SK-N-SH treated with all-trans-retinoic acid at 6 μM for 48 hours (cell line): ENCODE results near the gene TMEM244.

Experiments used
- ARNTL ChIP-seq: fragments of 450-650 bp; formaldehyde crosslinking; IDR thresholded peaks from 2 replicates; pipeline ENCODE4 v1.5.0; 2020; ENCODE audit warnings: low read depth, mild to moderate bottlenecking, moderate library complexity, borderline replicate concordance
- CREB5 ChIP-seq: fragments of 250-450 bp; sonication (Bioruptor Pico); IDR thresholded peaks from 2 replicates; pipeline ENCODE4 v1.5.1; 2020; ENCODE audit warnings: low read depth, mild to moderate bottlenecking, moderate library complexity
- CSDC2 ChIP-seq: fragments of 250-450 bp; sonication (Bioruptor Pico); IDR thresholded peaks from 2 replicates; pipeline ENCODE4 v1.5.0; 2020; ENCODE audit warnings: mild to moderate bottlenecking, moderate library complexity
- CSRNP3 ChIP-seq: fragments of 250-450 bp; sonication (Bioruptor Pico); IDR thresholded peaks from 2 replicates; pipeline ENCODE4 v1.5.1; 2021; ENCODE audit warnings: mild to moderate bottlenecking, moderate library complexity
- ISL1 ChIP-seq: fragments of 250-450 bp; sonication (Bioruptor Pico); IDR thresholded peaks from 2 replicates; pipeline ENCODE4 v2.1.2; 2022; ENCODE audit warnings: mild to moderate bottlenecking, moderate library complexity
- PATZ1 ChIP-seq: fragments of 250-450 bp; sonication (Bioruptor Pico); IDR thresholded peaks from 2 replicates; pipeline ENCODE4 v1.8.0; 2020; ENCODE audit warnings: mild to moderate bottlenecking, moderate library complexity, borderline replicate concordance
- RARB ChIP-seq: fragments of 250-450 bp; sonication (Bioruptor Pico); IDR thresholded peaks from 2 replicates; pipeline ENCODE4 v1.8.0; 2021; ENCODE audit warnings: mild to moderate bottlenecking, moderate library complexity
- SNAI2 ChIP-seq: fragments of 250-450 bp; sonication (Bioruptor Pico); IDR thresholded peaks from 2 replicates; pipeline ENCODE4 v1.5.0; 2020; ENCODE audit warnings: mild to moderate bottlenecking, moderate library complexity
- TCF4 ChIP-seq: fragments of 250-450 bp; sonication (Bioruptor Pico); IDR thresholded peaks from 2 replicates; pipeline ENCODE4 v1.8.0; 2021; ENCODE audit warnings: mild to moderate bottlenecking, moderate library complexity, borderline replicate concordance
- TSHZ2 ChIP-seq: fragments of 250-450 bp; sonication (Bioruptor Pico); IDR thresholded peaks from 2 replicates; pipeline ENCODE4 v1.5.0; 2020; ENCODE audit warnings: mild to moderate bottlenecking, moderate library complexity
- ZC3H10 ChIP-seq: fragments of 250-450 bp; sonication (Bioruptor Pico); IDR thresholded peaks from 2 replicates; pipeline ENCODE4 v1.5.1; 2021; ENCODE audit warnings: mild to moderate bottlenecking, moderate library complexity
- ZFP30 ChIP-seq: fragments of 450-650 bp; formaldehyde crosslinking; IDR thresholded peaks from 2 replicates; pipeline ENCODE4 v1.5.0; 2022; ENCODE audit warnings: mild to moderate bottlenecking, moderate library complexity
- ZNF565 ChIP-seq: fragments of 450-650 bp; formaldehyde crosslinking; conservative IDR thresholded peaks from 2 replicates; pipeline ENCODE4 v1.5.0; 2020; ENCODE audit warnings: low read depth, mild to moderate bottlenecking, moderate library complexity
- ZNF70 ChIP-seq: fragments of 450-650 bp; formaldehyde crosslinking; IDR thresholded peaks from 2 replicates; pipeline ENCODE4 v1.5.0; 2020; ENCODE audit warnings: mild to moderate bottlenecking, moderate library complexity

- no peak for TF ChIP-seq ARNTL (CRISPR knock-in tag)
- no peak for TF ChIP-seq PATZ1 (CRISPR knock-in tag)
- no peak for TF ChIP-seq SNAI2 (CRISPR knock-in tag)
- TF ChIP-seq ISL1 (CRISPR knock-in tag) = no peak
- no peak for TF ChIP-seq ZC3H10 (CRISPR knock-in tag)
- TF ChIP-seq TSHZ2 (CRISPR knock-in tag) = no peak
- no peak for TF ChIP-seq ZNF70 (CRISPR knock-in tag)
- TF ChIP-seq CREB5 (CRISPR knock-in tag) = no peak
- no peak for TF ChIP-seq CSDC2 (CRISPR knock-in tag)
- no peak for TF ChIP-seq ZNF565 (CRISPR knock-in tag)
- no peak for TF ChIP-seq ZFP30 (CRISPR knock-in tag)
- no peak for TF ChIP-seq CSRNP3 (CRISPR knock-in tag)
- TF ChIP-seq RARB (CRISPR knock-in tag) = no peak
- TF ChIP-seq TCF4 (CRISPR knock-in tag) = no peak
Measured at GRCh38 chr6:129857838-129858237, 3.3 kb downstream of the TMEM244 start.
